ENCODE results near the gene DPYD. TPM values are rescaled to one million over a fixed set of nuclear protein-coding genes. Genes with fewer than 3 reads are reported as not detected.
"Not testable (repeated sequence)": the region's sequence is repeated elsewhere in the genome, so short reads cannot be mapped to it uniquely, and the experiment has no call there.

DPYD gene
- total RNA-seq, 1 donor from 2014 or later: 21.7 TPM

- no peak for DNase-seq
Measured at GRCh38 chr1:97270508-97271307, 650.1 kb downstream of the DPYD start.

DNA sequence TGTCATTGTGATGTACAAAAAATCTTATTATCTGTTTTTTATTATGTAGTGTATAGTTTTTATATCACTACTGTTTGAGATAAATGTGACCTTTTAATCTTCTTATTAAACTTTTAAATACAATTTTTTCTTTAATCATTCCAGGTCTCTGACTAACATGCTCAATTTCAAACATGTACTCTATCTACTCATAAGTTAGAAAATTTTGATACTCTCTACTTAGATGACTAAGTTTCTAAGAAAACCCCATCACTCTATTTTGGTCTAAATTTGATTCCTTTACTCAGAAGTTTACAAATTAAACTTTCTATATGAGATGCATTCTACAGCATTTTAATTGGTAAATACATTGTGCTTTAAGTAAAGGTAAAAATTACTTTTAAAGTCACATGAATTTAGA lies 655.2 kb downstream of the DPYD start:
- DNase-seq: no peak

DNA sequence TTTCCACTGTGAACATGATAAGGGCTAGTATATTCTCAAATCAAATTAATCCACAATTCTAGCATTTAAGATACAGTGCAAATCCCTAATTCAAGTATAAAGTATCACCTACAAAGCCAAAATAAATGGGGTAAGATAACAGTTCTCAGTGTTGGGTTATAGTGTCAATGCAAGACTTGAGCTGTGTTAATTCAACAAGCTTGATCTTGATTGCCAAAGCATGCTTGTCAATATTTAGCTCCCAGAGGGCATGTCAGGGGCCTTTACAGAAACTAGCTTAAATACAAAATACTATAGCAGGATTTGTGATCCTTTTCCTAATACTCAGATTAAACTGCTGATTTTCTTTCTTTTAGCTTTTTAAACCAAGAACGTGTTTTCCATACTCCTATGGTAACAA lies 658.0 kb downstream of the DPYD start:
- no peak for DNase-seq

DNA sequence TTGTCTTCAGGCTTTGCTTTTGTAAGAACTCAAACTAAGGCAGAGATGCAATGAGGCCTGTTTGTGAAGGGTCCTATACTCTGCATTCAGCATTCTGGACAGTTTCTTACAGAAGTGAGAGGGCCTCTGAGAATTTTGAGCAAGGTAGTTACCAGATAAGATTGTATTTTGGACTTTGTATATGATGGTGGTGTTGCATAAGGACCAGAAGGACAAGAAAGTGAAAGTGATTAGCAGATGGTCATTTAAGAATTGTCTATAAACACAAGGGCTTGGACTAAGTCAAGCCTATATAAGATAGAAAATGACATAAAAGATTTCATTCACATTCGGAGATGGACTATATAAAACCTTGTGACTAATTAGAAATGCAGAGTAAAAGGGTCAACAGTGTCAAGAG lies 662.2 kb downstream of the DPYD start:
- no peak for DNase-seq

DNA sequence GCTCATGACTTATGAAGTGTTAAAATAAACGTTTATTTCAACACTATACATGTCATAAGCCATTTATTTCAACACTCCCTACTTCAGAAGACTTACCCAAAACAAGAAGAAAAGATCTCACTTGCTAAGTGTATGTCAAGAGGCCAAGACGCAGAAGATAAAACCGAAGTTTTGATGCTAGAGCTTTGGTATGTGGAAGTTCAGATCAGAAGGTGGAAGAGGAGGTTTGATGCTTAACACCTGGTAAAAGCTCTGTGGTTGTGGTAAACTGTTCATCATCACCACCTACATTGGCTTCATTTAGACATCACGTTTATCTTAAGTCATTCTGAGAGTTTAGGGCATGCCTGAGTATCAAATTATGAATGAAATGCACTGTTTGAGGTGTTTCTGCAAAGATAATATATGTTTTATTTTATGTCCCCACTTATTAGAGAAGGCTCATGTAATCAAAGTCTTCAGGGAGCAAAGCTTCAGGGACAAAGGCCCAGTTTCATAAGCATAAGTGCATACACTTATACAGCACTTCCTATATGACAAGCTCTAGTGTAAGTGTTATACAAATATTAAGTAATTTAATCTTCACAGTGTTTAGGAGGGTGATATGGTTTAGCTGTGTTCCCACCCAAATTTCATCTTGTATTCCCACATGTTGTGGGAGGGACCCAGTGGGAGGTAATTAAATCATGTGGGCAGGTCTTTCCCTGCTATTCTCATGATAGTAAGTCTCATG lies 665.9 kb downstream of the DPYD start:
- DNase-seq: no peak

- DNase-seq: no peak
Measured at GRCh38 chr1:97252925-97253324, 667.9 kb downstream of the DPYD start.

GRCh38 chr1:97252076-97252475 lies 668.8 kb downstream of the DPYD start:
- DNase-seq: no peak

- DNase-seq: no peak
Measured at GRCh38 chr1:97247196-97247595, 673.6 kb downstream of the DPYD start.

GRCh38 chr1:97245682-97246081 lies 675.2 kb downstream of the DPYD start:
- DNase-seq: no peak

DNA sequence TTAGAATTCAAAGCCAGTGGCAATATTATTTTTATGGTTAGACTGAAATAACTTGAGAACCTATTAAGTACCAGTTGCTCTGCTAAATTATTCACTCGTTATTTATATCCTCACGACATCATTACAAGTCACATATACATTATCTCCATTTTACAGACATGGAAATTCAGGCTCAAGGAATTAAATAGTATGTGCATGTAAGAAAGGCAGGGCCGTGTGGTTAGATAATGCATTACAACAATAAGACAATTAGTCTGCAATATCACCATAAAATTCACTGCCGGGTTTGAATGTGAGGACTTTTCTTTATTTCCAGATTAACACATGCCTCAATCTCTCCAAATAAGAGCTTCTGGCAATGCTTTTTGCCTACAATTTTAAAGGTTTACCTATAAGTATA lies 675.8 kb downstream of the DPYD start:
- no peak for DNase-seq

DNA sequence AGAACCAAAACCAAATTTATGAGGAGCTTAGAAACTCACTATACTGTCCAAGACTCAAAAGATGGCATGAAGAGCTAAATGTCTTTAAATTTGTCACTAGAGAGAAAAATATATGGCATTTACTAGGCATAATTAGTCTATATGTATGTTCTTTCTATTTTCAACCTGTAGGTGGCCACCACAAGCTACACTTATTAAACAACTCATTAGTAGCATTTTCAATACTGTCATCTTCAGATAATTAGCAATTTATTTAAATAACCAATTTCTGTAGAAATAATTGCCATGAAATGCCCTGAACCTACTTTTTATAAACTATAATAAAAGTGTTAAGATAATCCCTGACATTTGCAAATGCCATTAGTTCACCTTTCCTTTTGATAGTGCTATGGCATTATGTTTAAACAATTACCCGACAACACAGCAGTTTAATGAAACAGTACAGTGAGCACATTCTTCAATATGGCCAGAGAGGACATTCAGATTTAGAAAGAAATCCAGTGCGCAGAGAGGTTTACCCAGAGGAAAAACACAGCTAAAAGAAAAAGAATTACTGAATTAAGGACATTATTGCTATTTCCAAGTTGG lies 676.8 kb downstream of the DPYD start:
- no peak for DNase-seq

GRCh38 chr1:97238816-97239215 lies 682.0 kb downstream of the DPYD start:
- no peak for DNase-seq

DNA sequence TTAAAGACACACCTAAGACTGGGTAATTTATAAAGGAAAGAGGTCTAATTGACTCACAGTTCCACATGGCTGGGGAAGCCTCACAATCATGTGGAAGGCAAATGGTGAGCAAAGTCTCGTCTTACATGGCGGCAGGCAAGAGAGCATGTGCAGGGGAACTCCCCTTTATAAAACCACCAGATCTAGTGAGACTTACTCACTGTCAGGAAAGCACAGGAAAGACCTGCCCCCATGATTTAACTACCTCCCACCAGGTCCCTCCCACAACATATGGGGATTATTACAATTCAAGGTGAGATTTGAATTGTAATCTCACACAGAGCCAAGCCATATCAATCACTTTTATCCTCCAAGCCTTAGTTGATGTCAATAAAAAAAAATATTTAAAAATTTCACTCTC lies 689.5 kb downstream of the DPYD start:
- not testable (repeated sequence) for DNase-seq

DNA sequence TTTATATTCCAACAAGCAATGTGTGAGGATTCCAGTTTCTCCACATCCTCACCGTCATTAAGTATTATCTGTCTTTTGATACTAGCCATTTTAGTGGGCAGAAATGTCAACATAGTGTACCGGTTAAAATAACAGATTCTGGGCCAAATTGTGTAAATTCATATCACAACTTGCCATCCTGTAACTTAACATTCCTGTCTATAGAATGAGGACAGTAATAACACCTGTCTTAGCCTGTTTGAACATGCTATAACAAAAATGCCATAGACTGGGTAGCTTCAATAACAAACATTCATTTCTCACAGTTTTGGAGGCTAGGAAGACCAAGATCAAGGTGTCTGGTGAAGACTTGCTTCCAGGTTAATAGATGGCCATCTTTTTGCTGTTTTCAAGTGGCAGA lies 708.2 kb downstream of the DPYD start:
- no peak for DNase-seq

- DNase-seq: no peak
Measured at GRCh38 chr1:97210307-97210706, 710.5 kb downstream of the DPYD start.

- no peak for DNase-seq
Measured at GRCh38 chr1:97209381-97209957, 711.4 kb downstream of the DPYD start.

DNA sequence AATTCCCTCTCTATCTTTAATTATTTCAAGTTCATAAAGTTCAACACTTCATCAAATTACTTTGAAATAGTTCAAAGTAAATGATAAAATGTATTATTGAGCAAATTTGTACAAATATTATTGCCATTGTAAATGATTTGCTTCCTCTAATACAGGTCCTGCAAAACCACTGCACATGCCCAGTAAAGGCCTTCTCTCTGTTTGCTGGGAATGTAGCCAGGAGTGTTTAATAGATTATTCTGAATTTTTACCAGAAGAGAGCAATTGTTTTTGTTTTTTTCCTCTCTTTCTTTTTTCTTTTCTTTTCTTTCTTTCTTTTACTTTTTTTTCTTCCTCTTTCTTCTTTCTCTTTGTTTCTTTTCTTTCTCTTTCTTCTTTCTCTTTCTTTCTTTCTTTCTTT lies 713.0 kb downstream of the DPYD start:
- no peak for DNase-seq

DNA sequence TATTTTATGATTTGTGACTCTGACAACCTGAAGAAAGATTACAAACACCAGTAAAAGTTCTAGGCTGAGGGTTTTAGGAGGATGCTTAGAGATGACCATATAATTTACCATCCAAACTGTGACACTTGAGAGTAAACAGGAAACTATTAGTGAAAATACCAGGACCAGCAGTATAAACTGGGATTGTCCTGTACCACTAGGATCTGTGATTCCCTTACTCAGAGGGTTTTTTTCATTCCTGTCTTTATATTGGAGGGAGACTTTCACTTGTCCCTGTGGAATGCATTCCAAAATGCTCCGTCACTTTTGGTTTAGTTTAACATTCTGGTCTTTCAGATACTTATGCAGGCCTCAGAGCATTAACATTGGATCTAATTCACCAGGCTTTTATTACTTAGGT lies 716.4 kb downstream of the DPYD start:
- DNase-seq: no peak

DNA sequence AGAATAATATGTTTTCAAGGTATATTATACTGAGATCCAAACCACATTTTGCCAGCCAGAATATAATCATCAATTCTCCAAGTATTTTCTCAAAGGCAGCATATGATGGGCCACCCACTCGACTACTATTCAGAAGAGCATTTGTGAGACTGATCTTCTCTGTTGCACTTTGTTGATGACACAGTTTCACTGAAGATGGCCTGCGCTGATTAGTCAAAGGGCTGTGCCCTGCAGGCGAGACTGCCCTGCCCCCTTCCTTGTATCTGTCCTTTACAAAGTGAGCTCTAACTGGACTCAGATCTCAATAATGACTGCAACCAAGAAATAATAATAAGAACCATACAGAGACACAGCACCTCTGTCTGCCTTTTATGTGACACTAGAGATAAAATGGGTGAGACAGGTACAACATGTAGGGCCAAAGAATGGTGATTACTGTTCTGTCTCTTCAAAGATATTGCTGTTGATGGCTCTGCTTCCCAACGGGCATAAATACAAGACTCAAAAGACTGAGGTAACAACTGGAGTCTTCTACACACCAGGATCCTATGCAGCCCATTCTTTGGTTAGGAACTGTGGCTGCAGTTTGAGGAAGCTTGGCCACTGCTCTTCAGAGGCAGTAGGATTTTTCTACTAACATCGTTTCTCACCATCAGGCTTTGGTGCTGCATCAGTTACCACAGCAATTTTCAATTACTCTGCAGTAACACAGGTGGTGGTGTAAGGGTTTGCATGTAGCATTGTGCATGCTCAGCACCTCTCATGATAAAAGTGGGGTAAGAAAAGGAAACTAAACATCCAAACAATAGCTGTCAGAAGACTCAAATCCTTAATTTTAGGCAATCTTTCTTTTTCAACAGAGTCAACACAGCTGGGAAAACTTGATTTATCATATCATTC lies 718.1 kb downstream of the DPYD start:
- DNase-seq: no peak

DNA sequence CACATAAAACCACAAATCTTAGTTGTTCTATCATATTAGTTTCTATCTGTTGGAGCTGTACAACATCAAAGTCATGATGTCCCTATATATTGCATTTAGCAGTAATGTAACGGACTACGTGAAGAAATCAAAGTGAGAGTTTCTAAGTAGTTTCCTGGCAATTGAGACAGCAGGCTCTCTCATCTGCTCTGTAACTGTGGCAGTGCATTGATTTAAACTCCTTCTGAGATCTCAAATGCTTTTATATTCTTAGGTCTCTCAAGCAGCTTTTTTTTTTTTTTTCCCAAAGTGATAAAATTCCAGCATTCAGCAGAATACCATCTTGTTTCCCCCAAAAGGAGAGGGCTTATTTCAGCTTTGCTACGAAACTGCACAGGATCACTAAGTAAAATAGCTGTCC lies 719.2 kb downstream of the DPYD start:
- no peak for DNase-seq

GRCh38 chr1:97200595-97200994 lies 720.2 kb downstream of the DPYD start:
- DNase-seq: no peak
